A549 (cell line): ENCODE data around the gene AZGP1.

Experiments used
- HOXB13 ChIP-seq: fragments of 250-450 bp; sonication (Bioruptor Pico); IDR thresholded peaks from 2 replicates; pipeline ENCODE4 v1.5.0; 2020; ENCODE audit warnings: low read depth, mild to moderate bottlenecking, moderate library complexity
- POLR2A ChIP-seq: IDR thresholded peaks from 2 replicates; pipeline ENCODE4 v1.6.1; 2012; ENCODE audit warnings: mild to moderate bottlenecking, low read length
- SMC3 ChIP-seq: fragments of >200 bp; sonication (Bioruptor Twin); formaldehyde crosslinking; IDR thresholded peaks from 3 replicates; pipeline ENCODE4 v1.6.1; 2018; ENCODE audit warnings: inconsistent platforms
- TF ChIP-seq, protein P1 (sequence below): fragments of >200 bp; sonication (Bioruptor Twin); formaldehyde crosslinking; IDR thresholded peaks from 3 replicates; pipeline ENCODE4 v1.5.1; 2016
- TF ChIP-seq, protein P2 (sequence below): IDR thresholded peaks from 2 replicates; pipeline ENCODE4 v1.6.1; 2012

GRCh38 chr7:99987846-99988245, 12.0 kb upstream of the AZGP1 start:
- TF ChIP-seq, protein P1, sequence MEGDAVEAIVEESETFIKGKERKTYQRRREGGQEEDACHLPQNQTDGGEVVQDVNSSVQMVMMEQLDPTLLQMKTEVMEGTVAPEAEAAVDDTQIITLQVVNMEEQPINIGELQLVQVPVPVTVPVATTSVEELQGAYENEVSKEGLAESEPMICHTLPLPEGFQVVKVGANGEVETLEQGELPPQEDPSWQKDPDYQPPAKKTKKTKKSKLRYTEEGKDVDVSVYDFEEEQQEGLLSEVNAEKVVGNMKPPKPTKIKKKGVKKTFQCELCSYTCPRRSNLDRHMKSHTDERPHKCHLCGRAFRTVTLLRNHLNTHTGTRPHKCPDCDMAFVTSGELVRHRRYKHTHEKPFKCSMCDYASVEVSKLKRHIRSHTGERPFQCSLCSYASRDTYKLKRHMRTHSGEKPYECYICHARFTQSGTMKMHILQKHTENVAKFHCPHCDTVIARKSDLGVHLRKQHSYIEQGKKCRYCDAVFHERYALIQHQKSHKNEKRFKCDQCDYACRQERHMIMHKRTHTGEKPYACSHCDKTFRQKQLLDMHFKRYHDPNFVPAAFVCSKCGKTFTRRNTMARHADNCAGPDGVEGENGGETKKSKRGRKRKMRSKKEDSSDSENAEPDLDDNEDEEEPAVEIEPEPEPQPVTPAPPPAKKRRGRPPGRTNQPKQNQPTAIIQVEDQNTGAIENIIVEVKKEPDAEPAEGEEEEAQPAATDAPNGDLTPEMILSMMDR: no peak
- TF ChIP-seq SMC3 (no peak), POLR2A (no peak), HOXB13 (no peak)
- TF ChIP-seq, protein P2, sequence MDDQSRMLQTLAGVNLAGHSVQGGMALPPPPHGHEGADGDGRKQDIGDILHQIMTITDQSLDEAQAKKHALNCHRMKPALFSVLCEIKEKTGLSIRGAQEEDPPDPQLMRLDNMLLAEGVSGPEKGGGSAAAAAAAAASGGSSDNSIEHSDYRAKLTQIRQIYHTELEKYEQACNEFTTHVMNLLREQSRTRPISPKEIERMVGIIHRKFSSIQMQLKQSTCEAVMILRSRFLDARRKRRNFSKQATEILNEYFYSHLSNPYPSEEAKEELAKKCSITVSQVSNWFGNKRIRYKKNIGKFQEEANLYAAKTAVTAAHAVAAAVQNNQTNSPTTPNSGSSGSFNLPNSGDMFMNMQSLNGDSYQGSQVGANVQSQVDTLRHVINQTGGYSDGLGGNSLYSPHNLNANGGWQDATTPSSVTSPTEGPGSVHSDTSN: no peak
